Cardiac muscle cell (in vitro differentiated cells and primary cell): ENCODE data around the gene ZNF804B. TPM values are rescaled to one million over a fixed set of nuclear protein-coding genes. Genes with fewer than 3 reads are reported as not detected.

Source experiments
- DNase-seq, 2 donors: peaks; one replicate each; pipeline versions ENCODE4 v3.0.0 to v3.0.0-alpha.2; 2010 to 2017; ENCODE audit warnings: low read depth in 1 of 2, low spot score in 1 of 2
- H3K27ac ChIP-seq: fragments of 200-600 bp; sonication (generic); 2 replicates; pipeline ENCODE4 v1.5.1; 2016
- H3K27me3 ChIP-seq: fragments of 200-600 bp; sonication (generic); 2 replicates; pipeline ENCODE4 v1.6.0; 2016; ENCODE audit warnings: control low read depth
- H3K36me3 ChIP-seq: fragments of 200-600 bp; sonication (generic); 2 replicates; pipeline ENCODE4 v1.5.1; 2016; ENCODE audit warnings: control low read depth
- H3K4me1 ChIP-seq: fragments of 200-600 bp; sonication (generic); 2 replicates; pipeline ENCODE4 v1.8.1; 2017; ENCODE audit warnings: low read depth, mild to moderate bottlenecking, mixed run types
- H3K4me3 ChIP-seq: fragments of 200-600 bp; sonication (generic); 2 replicates; pipeline ENCODE4 v1.5.1; 2016; ENCODE audit warnings: mild to moderate bottlenecking
- H3K9me3 ChIP-seq: fragments of 200-600 bp; sonication (generic); 2 replicates; pipeline ENCODE4 v1.5.1; 2017; ENCODE audit warnings: low read depth, mild to moderate bottlenecking, control low read depth
- CTCF ChIP-seq: IDR thresholded peaks from 2 replicates; pipeline ENCODE4 v1.5.1; 2012; ENCODE audit warnings: low read depth, mild to moderate bottlenecking, low read length
- polyA plus RNA-seq: library from polyadenylated mRNA; unstranded; fragments of >200 nt; fragmentation: Nextera tagmentation; extraction: Ambion mirVana; gene quantifications from 2 replicates; pipeline ENCODE4 v1.2.1, GENCODE V29; 2016
- total RNA-seq: library from RNA; depleted of rRNA; stranded (reverse); fragments of >200 nt; gene quantifications from 2 replicates; pipeline ENCODE4 v1.2.3, GENCODE V29; 2016

Gene ZNF804B
- total RNA-seq (0.06 TPM in 1 of 2 replicates, not detected in the other), polyA plus RNA-seq (not detected in 2 replicates)

DNA sequence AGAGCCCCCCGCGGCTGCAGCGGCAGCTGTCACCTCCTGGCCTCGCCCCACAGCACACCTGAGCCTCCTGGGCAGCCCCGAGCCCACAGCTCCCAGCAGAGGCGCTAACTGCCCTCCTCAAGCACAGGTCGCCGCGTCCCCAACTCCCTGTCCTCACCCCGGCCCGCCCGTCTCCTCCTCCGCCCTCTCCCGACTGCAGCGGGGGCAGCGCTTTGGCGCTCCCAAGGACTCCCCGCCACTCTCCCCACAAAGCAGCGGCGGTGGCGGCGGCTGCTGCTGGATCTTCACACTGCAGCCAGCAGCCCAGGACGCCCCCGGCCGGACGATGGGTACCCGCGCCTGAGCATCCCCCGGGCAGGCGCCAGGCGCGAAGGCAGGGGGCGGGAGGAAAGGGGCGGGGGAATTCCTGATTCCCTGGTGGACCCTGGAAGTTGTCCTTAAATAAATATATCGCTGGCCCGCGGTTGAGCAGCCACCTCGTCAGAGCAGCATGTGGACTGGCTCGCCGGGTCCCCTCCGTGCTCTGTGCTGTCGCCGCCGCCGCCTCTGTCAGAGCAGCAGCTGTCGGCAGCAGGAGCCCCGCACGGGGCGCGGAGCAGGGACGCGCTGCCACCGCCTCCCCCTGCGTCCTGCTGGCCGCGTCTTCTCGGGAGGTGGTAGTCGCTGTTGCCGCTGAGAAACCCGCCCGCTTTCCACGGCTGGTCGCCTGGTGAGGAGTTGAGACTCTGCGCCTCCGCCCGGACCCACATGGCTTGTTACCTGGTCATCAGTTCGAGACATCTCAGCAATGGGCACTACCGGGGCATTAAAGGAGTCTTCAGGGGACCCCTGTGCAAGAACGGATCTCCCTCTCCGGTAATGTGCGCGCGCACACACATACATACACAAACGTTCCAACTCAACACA is at the start of gene ZNF804B:
ZNF804B (plus strand) TSS at position 471 of the 906 bp plus-strand sequence; CDS start at position 748, 277 bp downstream.
- H3K27me3 ChIP-seq = peaks cover 75% of the 10 kb centered on the region
- H3K4me1 ChIP-seq = no peaks in the 10 kb centered on the region
- peak in 1 of 2 donors; percentile 59 for DNase-seq
- H3K27ac ChIP-seq = no peak within 1 kb of the TSS
- H3K4me3 ChIP-seq = peak within 1 kb of the TSS; percentile 30
- H3K9me3 ChIP-seq = no peaks in the 10 kb centered on the region
- H3K36me3 ChIP-seq = no peaks in the 10 kb centered on the region
- TF ChIP-seq CTCF = no peak

- TF ChIP-seq CTCF = no peak
- no peaks in the 10 kb centered on the region for H3K27me3 ChIP-seq
Observed at GRCh38 chr7:88735920-88736319, 23.6 kb upstream of the ZNF804B start.

DNA sequence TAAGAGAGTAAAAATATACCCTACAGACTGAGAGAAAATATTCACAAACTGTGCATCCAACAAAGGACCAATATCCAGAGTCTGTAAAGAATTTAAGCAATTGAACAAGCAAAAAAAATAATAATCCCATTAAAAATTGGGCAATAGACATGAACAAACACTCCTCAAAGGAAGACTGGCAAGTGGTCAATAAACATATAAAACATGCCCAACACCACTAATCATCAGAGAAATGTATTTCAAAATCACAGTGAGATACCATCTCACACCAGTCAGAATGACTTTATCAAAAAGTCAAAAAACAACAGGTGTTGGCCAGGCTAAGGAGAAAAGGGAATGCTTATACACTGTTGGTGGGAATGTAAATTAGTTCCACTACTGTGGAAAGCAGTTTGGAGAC is 21.9 kb upstream of the ZNF804B start:
- H3K4me1 ChIP-seq = no peaks in the 10 kb centered on the region
- H3K27me3 ChIP-seq = no peaks in the 10 kb centered on the region
- no peak for TF ChIP-seq CTCF
- no peak for DNase-seq
- H3K9me3 ChIP-seq = no peaks in the 10 kb centered on the region
- no peak overlapping the region for H3K4me3 ChIP-seq
- no peak overlapping the region for H3K27ac ChIP-seq
- H3K36me3 ChIP-seq = no peaks in the 10 kb centered on the region

More at GRCh38 chr7:88735920-88736319, 23.6 kb upstream of the ZNF804B start:
- DNase-seq = no peak
- Histone ChIP-seq H3K9me3 (no peaks in the 10 kb centered on the region), H3K4me3 (no peak overlapping the region), H3K27ac (no peak overlapping the region), H3K36me3 (no peaks in the 10 kb centered on the region), H3K4me1 (no peaks in the 10 kb centered on the region)

DNA sequence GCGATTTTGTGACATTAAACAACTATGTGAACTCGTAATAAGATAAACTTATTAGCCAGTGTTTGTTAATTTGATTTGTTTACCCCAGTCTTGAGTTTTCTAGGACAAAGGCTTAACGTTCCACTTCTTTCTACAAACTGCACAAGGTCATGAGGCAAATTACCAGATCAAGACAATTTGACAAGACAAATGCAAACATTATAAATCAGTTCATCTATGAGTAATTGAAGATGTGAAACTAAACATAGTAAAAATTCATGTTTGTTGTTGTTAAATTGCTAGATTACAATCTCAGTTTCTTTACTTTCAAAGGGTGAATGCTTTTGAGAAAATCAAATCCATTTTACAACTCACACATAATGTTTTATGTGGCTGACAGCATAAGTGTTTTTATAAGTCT is 13.4 kb upstream of the ZNF804B start:
- Histone ChIP-seq H3K36me3 (no peaks in the 10 kb centered on the region), H3K4me3 (no peak overlapping the region), H3K27me3 (no peaks in the 10 kb centered on the region), H3K9me3 (no peaks in the 10 kb centered on the region), H3K4me1 (no peaks in the 10 kb centered on the region), H3K27ac (no peak overlapping the region)
- no peak for DNase-seq
- no peak for TF ChIP-seq CTCF

DNA sequence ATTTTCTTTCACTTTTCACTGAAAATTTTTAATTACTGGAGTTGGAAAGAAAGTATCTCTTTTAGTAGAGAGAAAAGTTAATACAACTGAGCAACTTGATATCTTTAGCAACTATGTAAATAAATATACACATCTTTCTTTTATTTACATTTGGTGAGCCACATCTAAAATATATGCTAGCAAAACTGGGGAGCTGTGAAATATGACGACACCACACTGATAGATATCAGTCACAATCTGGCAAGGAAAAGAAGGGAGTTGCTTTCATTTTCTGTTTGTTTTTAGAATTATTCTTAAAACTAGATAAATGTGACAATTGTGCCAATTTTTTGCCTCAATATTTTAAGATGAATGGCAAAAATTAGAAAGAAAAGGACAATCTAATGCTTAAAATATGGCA is 2.7 kb upstream of the ZNF804B start:
- no peak for TF ChIP-seq CTCF
- H3K4me3 ChIP-seq = no peak overlapping the region
- no peaks in the 10 kb centered on the region for H3K9me3 ChIP-seq
- no peak for DNase-seq
- H3K27me3 ChIP-seq = peaks cover 70% of the 10 kb centered on the region
- H3K36me3 ChIP-seq = no peaks in the 10 kb centered on the region
- no peak overlapping the region for H3K27ac ChIP-seq
- H3K4me1 ChIP-seq = no peaks in the 10 kb centered on the region
